Tibial artery (tissue), 4 donors: ENCODE results near the gene MRC2.

Experiments
- DNase-seq, 2 donors: peaks; one replicate each; pipeline ENCODE4 v3.0.0-alpha.2; 2019
- H3K27ac ChIP-seq, 2 donors: fragments of 200-600 bp; sonication (generic) in 1 of 2; 1 replicate in 1 of 2; 2 replicates in 1 of 2; pipeline ENCODE4 v1.5.1; 2018 to 2019; ENCODE audit warnings: mild to moderate bottlenecking in 1 of 2
- H3K27me3 ChIP-seq, 2 donors: fragments of 200-600 bp; sonication (generic) in 1 of 2; one replicate each; pipeline versions ENCODE4 v1.5.1 to v1.6.0; 2016 to 2019
- H3K36me3 ChIP-seq, 3 donors: fragments of 200-600 bp; sonication (generic) in 2 of 3; one replicate each; pipeline ENCODE4 v1.5.1; 2016 to 2019; ENCODE audit warnings: mild to moderate bottlenecking in 2 of 3
- H3K4me1 ChIP-seq, 4 donors: fragments of 200-600 bp; sonication (generic) in 2 of 4; 1 replicate in 3 of 4; 2 replicates in 1 of 4; pipeline ENCODE4 v1.5.1; 2016 to 2019
- H3K4me3 ChIP-seq, 2 donors: fragments of 200-600 bp; sonication (generic) in 1 of 2; 1 replicate in 1 of 2; 2 replicates in 1 of 2; pipeline ENCODE4 v1.5.1; 2018 to 2019; ENCODE audit warnings: mild to moderate bottlenecking in 2 of 2
- H3K9me3 ChIP-seq, 3 donors: fragments of 200-600 bp; sonication (generic) in 1 of 3; one replicate each; pipeline ENCODE4 v1.5.1; 2016 to 2019
- intact Hi-C: fragments of 100-400 bp; cut with DNase I; formaldehyde crosslinking; loops from one replicate; pipeline ENCODE4 v1.15.0; 2023; ENCODE audit warnings: low total_unique reads
- TF ChIP-seq, protein P1 (sequence below), 2 experiments: fragments of 200-600 bp in 1 of 2; fragments of 450-650 bp in 1 of 2; IDR thresholded peaks; one replicate each; pipeline ENCODE4 v1.5.1; 2017 to 2019; ENCODE audit warnings: antibody characterized with exemption in 2 of 2, mild to moderate bottlenecking in 1 of 2, moderate library complexity in 1 of 2

The MRC2 gene

GRCh38 chr17:62680541-62681052, 53.1 kb downstream of the MRC2 start:
- H3K4me1 ChIP-seq, result peaks cover 0 to 4% (median 0%) of the 10 kb centered on the region in 4 donors
- H3K27ac ChIP-seq, result no peak overlapping the region
- no peaks in the 10 kb centered on the region for H3K27me3 ChIP-seq
- TF ChIP-seq, protein P1, sequence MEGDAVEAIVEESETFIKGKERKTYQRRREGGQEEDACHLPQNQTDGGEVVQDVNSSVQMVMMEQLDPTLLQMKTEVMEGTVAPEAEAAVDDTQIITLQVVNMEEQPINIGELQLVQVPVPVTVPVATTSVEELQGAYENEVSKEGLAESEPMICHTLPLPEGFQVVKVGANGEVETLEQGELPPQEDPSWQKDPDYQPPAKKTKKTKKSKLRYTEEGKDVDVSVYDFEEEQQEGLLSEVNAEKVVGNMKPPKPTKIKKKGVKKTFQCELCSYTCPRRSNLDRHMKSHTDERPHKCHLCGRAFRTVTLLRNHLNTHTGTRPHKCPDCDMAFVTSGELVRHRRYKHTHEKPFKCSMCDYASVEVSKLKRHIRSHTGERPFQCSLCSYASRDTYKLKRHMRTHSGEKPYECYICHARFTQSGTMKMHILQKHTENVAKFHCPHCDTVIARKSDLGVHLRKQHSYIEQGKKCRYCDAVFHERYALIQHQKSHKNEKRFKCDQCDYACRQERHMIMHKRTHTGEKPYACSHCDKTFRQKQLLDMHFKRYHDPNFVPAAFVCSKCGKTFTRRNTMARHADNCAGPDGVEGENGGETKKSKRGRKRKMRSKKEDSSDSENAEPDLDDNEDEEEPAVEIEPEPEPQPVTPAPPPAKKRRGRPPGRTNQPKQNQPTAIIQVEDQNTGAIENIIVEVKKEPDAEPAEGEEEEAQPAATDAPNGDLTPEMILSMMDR (IDR thresholded peaks at IDR 0.05), result no peak
- intact Hi-C loops, result no loop called here
- H3K4me3 ChIP-seq, result no peak overlapping the region
- H3K36me3 ChIP-seq, result peaks cover 0 to 51% (median 13%) of the 10 kb centered on the region in 3 donors
- no peaks in the 10 kb centered on the region for H3K9me3 ChIP-seq
- DNase-seq, result no peak

GRCh38 chr17:62681061-62681938, 53.8 kb downstream of the MRC2 start:
- TF ChIP-seq, protein P1 (IDR thresholded peaks at IDR 0.05), result no peak
- Histone ChIP-seq H3K27ac (no peak overlapping the region), H3K4me3 (no peak overlapping the region), H3K4me1 (peaks cover 0 to 4% (median 0%) of the 10 kb centered on the region in 4 donors), H3K9me3 (no peaks in the 10 kb centered on the region), H3K36me3 (peaks cover 0 to 50% (median 8%) of the 10 kb centered on the region in 3 donors), H3K27me3 (no peaks in the 10 kb centered on the region)
- intact Hi-C loops, result no loop called here
- DNase-seq, result no peak

DNA sequence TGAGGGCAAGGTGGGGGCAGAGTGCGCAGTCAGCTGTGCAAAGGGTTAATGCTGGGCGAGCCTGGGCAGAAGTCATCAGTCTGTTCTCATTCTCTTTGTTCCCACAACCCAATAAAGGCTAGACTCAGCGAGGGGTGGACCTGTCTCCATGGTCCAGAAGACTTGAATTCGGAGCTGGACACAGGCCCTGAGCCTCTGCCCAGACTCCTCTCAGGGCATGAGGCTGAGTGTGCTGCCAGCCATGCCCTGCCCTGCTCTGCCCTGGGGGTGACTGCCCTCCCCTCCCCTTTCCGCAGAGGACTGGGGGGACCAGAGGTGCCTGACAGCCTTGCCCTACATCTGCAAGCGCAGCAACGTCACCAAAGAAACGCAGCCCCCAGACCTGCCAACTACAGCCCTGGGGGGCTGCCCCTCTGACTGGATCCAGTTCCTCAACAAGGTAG, 54.5 kb downstream of the MRC2 start:
- no peak for DNase-seq
- TF ChIP-seq, protein P1 (IDR thresholded peaks at IDR 0.05), result no peak
- H3K27me3 ChIP-seq, result no peaks in the 10 kb centered on the region
- H3K9me3 ChIP-seq, result no peaks in the 10 kb centered on the region
- intact Hi-C loops, result no loop called here
- H3K36me3 ChIP-seq, result peaks cover 0 to 44% (median 6%) of the 10 kb centered on the region in 3 donors
- peaks cover 0 to 4% (median 0%) of the 10 kb centered on the region in 4 donors for H3K4me1 ChIP-seq
- no peak overlapping the region for H3K4me3 ChIP-seq
- H3K27ac ChIP-seq, result no peak overlapping the region

DNA sequence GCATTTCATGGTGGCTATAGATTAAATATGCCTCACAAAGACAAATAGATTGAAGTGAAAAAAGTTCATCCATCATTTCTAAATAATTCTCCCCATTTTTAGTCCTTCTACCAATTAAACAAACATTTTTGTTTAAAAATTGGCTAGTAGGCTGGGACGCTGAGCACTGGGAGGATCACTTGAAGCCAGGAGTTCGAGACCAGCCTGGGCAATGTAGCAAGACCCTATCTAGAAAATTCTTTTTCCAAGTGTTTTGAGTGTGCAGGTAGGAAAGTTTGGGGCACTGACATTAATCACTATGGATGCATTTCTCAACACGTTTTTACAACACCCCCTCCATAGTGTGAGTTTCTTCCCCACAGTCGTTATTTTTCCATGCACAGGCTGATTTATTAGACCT, 56.7 kb downstream of the MRC2 start:
- Histone ChIP-seq H3K36me3 (peaks cover 0 to 30% (median 14%) of the 10 kb centered on the region in 3 donors), H3K27me3 (no peaks in the 10 kb centered on the region), H3K4me1 (peaks cover 0 to 4% (median 0%) of the 10 kb centered on the region in 4 donors), H3K27ac (no peak overlapping the region), H3K9me3 (no peaks in the 10 kb centered on the region), H3K4me3 (no peak overlapping the region)
- TF ChIP-seq, protein P1 (IDR thresholded peaks at IDR 0.05), result no peak
- intact Hi-C loops, result no loop called here
- DNase-seq, result no peak

- DNase-seq, result no peak
- TF ChIP-seq, protein P1 (IDR thresholded peaks at IDR 0.05), result no peak
- Histone ChIP-seq H3K27me3 (no peaks in the 10 kb centered on the region), H3K36me3 (peaks cover 5 to 35% (median 8%) of the 10 kb centered on the region in 3 donors), H3K4me1 (no peaks in the 10 kb centered on the region), H3K4me3 (no peak overlapping the region), H3K27ac (no peak overlapping the region), H3K9me3 (no peaks in the 10 kb centered on the region)
- intact Hi-C loops, result no loop called here
Measured at GRCh38 chr17:62687997-62688396, 60.5 kb downstream of the MRC2 start.
